Vagina (tissue), 2 donors: ENCODE measurements around the gene CLIC5. TPM values are rescaled to one million over a fixed set of nuclear protein-coding genes. Genes with fewer than 3 reads are reported as not detected.

Experiments
- DNase-seq, 2 donors: peaks; one replicate each; pipeline ENCODE4 v3.0.0-alpha.2; 2017; ENCODE audit errors: extremely low spot score in 2 of 2
- H3K27ac ChIP-seq: fragments of 200-600 bp; sonication (generic); one replicate; pipeline ENCODE4 v1.5.1; 2019
- H3K27me3 ChIP-seq: fragments of 200-600 bp; sonication (generic); one replicate; pipeline ENCODE4 v1.5.1; 2019
- H3K36me3 ChIP-seq, 2 donors: fragments of 200-600 bp; sonication (generic); one replicate each; pipeline ENCODE4 v1.5.1; 2017 to 2019
- H3K4me1 ChIP-seq: fragments of 200-600 bp; sonication (generic); one replicate; pipeline ENCODE4 v1.5.1; 2019
- H3K4me3 ChIP-seq, 2 donors: fragments of 200-600 bp; sonication (generic); 1 replicate in 1 of 2; 2 replicates in 1 of 2; pipeline ENCODE4 v1.5.1; 2016 to 2019
- H3K9me3 ChIP-seq: fragments of 200-600 bp; sonication (generic); one replicate; pipeline ENCODE4 v1.5.1; 2019
- CTCF ChIP-seq, 3 experiments: fragments of 450-650 bp in 2 of 3; fragments of 200-600 bp in 1 of 3; sonication (generic) in 1 of 3; IDR thresholded peaks; one replicate each; pipeline ENCODE4 v1.5.1; 2017 to 2019; ENCODE audit warnings: antibody characterized with exemption in 3 of 3, mild to moderate bottlenecking in 2 of 3, moderate library complexity in 2 of 3
- POLR2A ChIP-seq, 2 donors: fragments of 450-650 bp; IDR thresholded peaks; one replicate each; pipeline ENCODE4 v1.6.1; 2017; ENCODE audit warnings: antibody characterized with exemption in 2 of 2, mild to moderate bottlenecking in 2 of 2, moderate library complexity in 2 of 2
- POLR2AphosphoS5 ChIP-seq, 2 donors: sonication (generic); formaldehyde crosslinking; IDR thresholded peaks; one replicate each; pipeline ENCODE4 v1.9.0; 2017; ENCODE audit warnings: antibody characterized with exemption in 2 of 2, mild to moderate bottlenecking in 2 of 2, low read depth in 1 of 2; ENCODE audit not compliant: insufficient read depth in 1 of 2
- intact Hi-C: fragments of 100-400 bp; cut with DNase I; formaldehyde crosslinking; loops from one replicate; pipeline ENCODE4 v1.15.1; 2023
- total RNA-seq: library from RNA; depleted of rRNA; stranded (reverse); fragments of >200 nt; gene quantifications from one replicate; pipeline ENCODE4 v1.2.3, GENCODE V29; 2016

CLIC5 gene
- total RNA-seq, 1 donor from 2014 or later, result 3.4 TPM

- DNase-seq, result no peak
- H3K9me3 ChIP-seq, result no peaks in the 10 kb centered on the region
- no peaks in the 10 kb centered on the region for H3K36me3 ChIP-seq
- no peaks in the 10 kb centered on the region for H3K27me3 ChIP-seq
- intact Hi-C loops, result no loop called here
- TF ChIP-seq CTCF (IDR thresholded peaks at IDR 0.05), result no peak
- no peak for TF ChIP-seq POLR2A (IDR thresholded peaks at IDR 0.05)
- TF ChIP-seq POLR2AphosphoS5 (IDR thresholded peaks at IDR 0.05; ENCODE audit: insufficient read depth in 1 of 2, low read depth in 1 of 2), result no peak
- H3K4me1 ChIP-seq, result peaks cover 9% of the 10 kb centered on the region
- H3K27ac ChIP-seq, result no peak overlapping the region
- H3K4me3 ChIP-seq, result no peak overlapping the region
These were observed 60.1 kb downstream of the CLIC5 start for GRCh38 chr6:45955597-45955996.

GRCh38 chr6:45952546-45952945, 63.1 kb downstream of the CLIC5 start:
- intact Hi-C loops, result no loop called here
- Histone ChIP-seq H3K36me3 (no peaks in the 10 kb centered on the region), H3K4me3 (no peak overlapping the region), H3K27me3 (no peaks in the 10 kb centered on the region), H3K4me1 (peaks cover 9% of the 10 kb centered on the region), H3K27ac (no peak overlapping the region), H3K9me3 (no peaks in the 10 kb centered on the region)
- no peak for DNase-seq
- no peak for TF ChIP-seq CTCF (IDR thresholded peaks at IDR 0.05)
- TF ChIP-seq POLR2A (IDR thresholded peaks at IDR 0.05), result no peak
- TF ChIP-seq POLR2AphosphoS5 (IDR thresholded peaks at IDR 0.05; ENCODE audit: insufficient read depth in 1 of 2, low read depth in 1 of 2), result no peak

GRCh38 chr6:45952168-45952529, 63.5 kb downstream of the CLIC5 start:
- Histone ChIP-seq H3K4me3 (no peak overlapping the region), H3K27me3 (no peaks in the 10 kb centered on the region), H3K4me1 (peaks cover 9% of the 10 kb centered on the region), H3K27ac (no peak overlapping the region), H3K36me3 (no peaks in the 10 kb centered on the region), H3K9me3 (no peaks in the 10 kb centered on the region)
- no peak for DNase-seq
- intact Hi-C loops, result no loop called here
- TF ChIP-seq CTCF (IDR thresholded peaks at IDR 0.05) (no peak), POLR2A (IDR thresholded peaks at IDR 0.05) (no peak), POLR2AphosphoS5 (IDR thresholded peaks at IDR 0.05; ENCODE audit: insufficient read depth in 1 of 2, low read depth in 1 of 2) (no peak)

- no peaks in the 10 kb centered on the region for H3K9me3 ChIP-seq
- no peak overlapping the region for H3K27ac ChIP-seq
- no peaks in the 10 kb centered on the region for H3K27me3 ChIP-seq
- peaks cover 15% of the 10 kb centered on the region for H3K4me1 ChIP-seq
- no peak for DNase-seq
- TF ChIP-seq POLR2AphosphoS5 (IDR thresholded peaks at IDR 0.05; ENCODE audit: insufficient read depth in 1 of 2, low read depth in 1 of 2) (no peak), POLR2A (IDR thresholded peaks at IDR 0.05) (no peak)
- no peak overlapping the region for H3K4me3 ChIP-seq
- intact Hi-C loops, result no loop called here
- H3K36me3 ChIP-seq, result no peaks in the 10 kb centered on the region
These were observed 64.1 kb downstream of the CLIC5 start for GRCh38 chr6:45951321-45952167.

- no peak for TF ChIP-seq CTCF (IDR thresholded peaks at IDR 0.05)
- no peak for TF ChIP-seq POLR2A (IDR thresholded peaks at IDR 0.05)
- no peak for TF ChIP-seq POLR2AphosphoS5 (IDR thresholded peaks at IDR 0.05; ENCODE audit: insufficient read depth in 1 of 2, low read depth in 1 of 2)
- DNase-seq, result no peak
- peaks cover 23% of the 10 kb centered on the region for H3K4me1 ChIP-seq
These were observed 66.4 kb downstream of the CLIC5 start for GRCh38 chr6:45949256-45949655.

More at GRCh38 chr6:45949256-45949655, 66.4 kb downstream of the CLIC5 start:
- no peak overlapping the region for H3K4me3 ChIP-seq
- H3K9me3 ChIP-seq, result no peaks in the 10 kb centered on the region
- H3K27me3 ChIP-seq, result no peaks in the 10 kb centered on the region
- intact Hi-C loops, result no loop called here
- no peaks in the 10 kb centered on the region for H3K36me3 ChIP-seq
- H3K27ac ChIP-seq, result no peak overlapping the region
